HEK293 (cell line): ENCODE results near the gene NTN3.

Experiments used
- CTCF ChIA-PET: fragments of 350-600 bp; formaldehyde crosslinking; extraction: SDS; loops from one replicate; lab custom pipeline; 2021; ENCODE audit warnings: antibody characterized with exemption; lab: Yijun Ruan, JAX
- POLR2A ChIA-PET: fragments of 300-600 bp; formaldehyde crosslinking; extraction: SDS; loops from one replicate; lab custom pipeline; 2020; ENCODE audit warnings: antibody characterized with exemption, inconsistent platforms; lab: Yijun Ruan, JAX
- H3K27ac ChIP-seq: fragments of 200-500 bp; sonication (Bioruptor generic); 2 replicates; pipeline ENCODE4 v1.5.1; 2014; ENCODE audit warnings: low read depth, low read length, control low read depth, inconsistent platforms; ENCODE audit errors: extremely low read depth
- H3K36me3 ChIP-seq, 2 experiments: fragments of 200-500 bp in 1 of 2; sonication (Bioruptor generic) in 1 of 2; 1 replicate in 1 of 2; 2 replicates in 1 of 2; pipeline ENCODE4 v1.5.1; 2014 to 2017; ENCODE audit warnings: inconsistent platforms in 2 of 2, low read length in 2 of 2; ENCODE audit not compliant: control insufficient read depth in 2 of 2, insufficient read depth in 1 of 2
- H3K4me1 ChIP-seq: fragments of 200-500 bp; sonication (Bioruptor generic); 2 replicates; pipeline ENCODE4 v1.5.1; 2014; ENCODE audit warnings: mild to moderate bottlenecking, low read length, inconsistent platforms; ENCODE audit not compliant: control insufficient read depth, insufficient read depth
- H3K4me3 ChIP-seq: 2 replicates; pipeline ENCODE4 v1.5.1; 2011; ENCODE audit warnings: low read depth, mild to moderate bottlenecking, control low read depth, low read length, moderate library complexity
- H3K9me3 ChIP-seq: fragments of 200-500 bp; sonication (Bioruptor generic); 2 replicates; pipeline ENCODE4 v1.5.1; 2014; ENCODE audit warnings: low read depth, low read length, inconsistent platforms; ENCODE audit not compliant: control insufficient read depth, insufficient read depth
- HIC1 ChIP-seq: fragments of 450-650 bp; formaldehyde crosslinking; IDR thresholded peaks from 2 replicates; pipeline ENCODE4 v1.5.1; 2016; ENCODE audit warnings: missing biosample characterization, missing genetic modification characterization
- IKZF3 ChIP-seq: fragments of 450-650 bp; IDR thresholded peaks from 2 replicates; pipeline ENCODE4 v1.5.0; 2018; ENCODE audit warnings: missing biosample characterization, mild to moderate bottlenecking, missing genetic modification characterization, moderate library complexity
- PATZ1 ChIP-seq: fragments of 450-650 bp; formaldehyde crosslinking; IDR thresholded peaks from 2 replicates; pipeline ENCODE4 v1.5.1; 2016; ENCODE audit warnings: missing biosample characterization, missing genetic modification characterization
- PRDM4 ChIP-seq: fragments of 450-650 bp; formaldehyde crosslinking; IDR thresholded peaks from 2 replicates; pipeline ENCODE4 v1.5.1; 2017; ENCODE audit warnings: missing biosample characterization, missing genetic modification characterization
- ZBTB10 ChIP-seq: fragments of 450-650 bp; formaldehyde crosslinking; IDR thresholded peaks from 2 replicates; pipeline ENCODE4 v1.5.1; 2016; ENCODE audit warnings: missing biosample characterization, missing genetic modification characterization
- ZBTB8A ChIP-seq: fragments of 450-650 bp; formaldehyde crosslinking; IDR thresholded peaks from 2 replicates; pipeline ENCODE4 v1.5.1; 2016; ENCODE audit warnings: missing biosample characterization, missing genetic modification characterization
- ZFHX2 ChIP-seq: fragments of 450-650 bp; formaldehyde crosslinking; conservative IDR thresholded peaks from 2 replicates; pipeline ENCODE4 v1.5.1; 2016; ENCODE audit warnings: missing biosample characterization, missing genetic modification characterization
- ZFP41 ChIP-seq: fragments of 450-650 bp; formaldehyde crosslinking; IDR thresholded peaks from 2 replicates; pipeline ENCODE4 v1.5.1; 2016; ENCODE audit warnings: missing biosample characterization, missing genetic modification characterization, borderline replicate concordance
- ZNF19 ChIP-seq: fragments of 450-650 bp; formaldehyde crosslinking; IDR thresholded peaks from 2 replicates; pipeline ENCODE4; 2016; ENCODE audit warnings: missing biosample characterization, missing genetic modification characterization, low read depth
- ZNF341 ChIP-seq: fragments of 450-650 bp; formaldehyde crosslinking; IDR thresholded peaks from 2 replicates; pipeline ENCODE4; 2016; ENCODE audit warnings: low read depth, missing biosample characterization, missing genetic modification characterization
- ZNF555 ChIP-seq: fragments of 450-650 bp; formaldehyde crosslinking; conservative IDR thresholded peaks from 2 replicates; pipeline ENCODE4 v1.5.1; 2017; ENCODE audit warnings: missing biosample characterization, mild to moderate bottlenecking, missing genetic modification characterization, inconsistent platforms
- ZNF560 ChIP-seq: fragments of 450-650 bp; formaldehyde crosslinking; IDR thresholded peaks from 2 replicates; pipeline ENCODE4 v1.5.1; 2017; ENCODE audit warnings: missing biosample characterization, missing genetic modification characterization, borderline replicate concordance
- ZNF580 ChIP-seq: fragments of 450-650 bp; formaldehyde crosslinking; IDR thresholded peaks from 2 replicates; pipeline ENCODE4 v1.5.1; 2016; ENCODE audit warnings: missing biosample characterization, missing genetic modification characterization
- ZNF692 ChIP-seq: fragments of 450-650 bp; formaldehyde crosslinking; IDR thresholded peaks from 2 replicates; pipeline ENCODE4 v1.5.1; 2016; ENCODE audit warnings: missing biosample characterization, missing genetic modification characterization
- ZNF707 ChIP-seq: fragments of 450-650 bp; formaldehyde crosslinking; IDR thresholded peaks from 2 replicates; pipeline ENCODE4 v1.5.1; 2016; ENCODE audit warnings: missing biosample characterization, missing genetic modification characterization
- ZNF747 ChIP-seq: fragments of 450-650 bp; formaldehyde crosslinking; IDR thresholded peaks from 2 replicates; pipeline ENCODE4 v1.5.1; 2016; ENCODE audit warnings: missing biosample characterization, missing genetic modification characterization
- ZNF792 ChIP-seq: fragments of 450-650 bp; formaldehyde crosslinking; IDR thresholded peaks from 2 replicates; pipeline ENCODE4 v1.5.1; 2016; ENCODE audit warnings: missing biosample characterization, missing genetic modification characterization
- ZNF843 ChIP-seq: fragments of 450-650 bp; formaldehyde crosslinking; IDR thresholded peaks from 2 replicates; pipeline ENCODE4 v1.5.1; 2016; ENCODE audit warnings: missing biosample characterization, missing genetic modification characterization
- ZSCAN16 ChIP-seq: fragments of 450-650 bp; formaldehyde crosslinking; IDR thresholded peaks from 2 replicates; pipeline ENCODE4 v1.5.1; 2016; ENCODE audit warnings: missing biosample characterization, missing genetic modification characterization
- ZSCAN4 ChIP-seq: fragments of 450-650 bp; formaldehyde crosslinking; IDR thresholded peaks from 2 replicates; pipeline ENCODE4 v1.5.1; 2017; ENCODE audit warnings: missing biosample characterization, missing genetic modification characterization

NTN3 gene

GRCh38 chr16:2462031-2462866, 8.8 kb upstream of the NTN3 start:
- TF ChIP-seq ZFHX2 (tag by site-specific recombination) (0 out of 2 replicates have a peak, but pooled peaks have one; percentile 6), ZNF692 (peak; percentile 40; the same call in 1 of the 2 replicates), ZNF747 (tag by site-specific recombination) (no peak)
- H3K4me3 ChIP-seq: no peak overlapping the region
- POLR2A ChIA-PET: interaction anchor here (0.8 kb wide), 1 partner anchor 39 kb away, joined by 4 read pairs; no protein-coding TSS in a partner anchor
- peaks cover 0 to 35% of the 10 kb centered on the region in 2 experiments; a peak in 1 of 3 replicates for H3K36me3 ChIP-seq
- H3K4me1 ChIP-seq: peaks cover 15% of the 10 kb centered on the region
- no peak overlapping the region for H3K27ac ChIP-seq
- CTCF ChIA-PET: no interaction called here
- H3K9me3 ChIP-seq: no peaks in the 10 kb centered on the region

GRCh38 chr16:2464333-2464732, 6.8 kb upstream of the NTN3 start:
- Histone ChIP-seq H3K4me1 (peaks cover 24% of the 10 kb centered on the region), H3K9me3 (no peaks in the 10 kb centered on the region), H3K36me3 (peaks cover 0 to 32% of the 10 kb centered on the region in 2 experiments; a peak in 1 of 3 replicates), H3K27ac (no peak overlapping the region), H3K4me3 (no peak overlapping the region)
- CTCF ChIA-PET: no interaction called here
- POLR2A ChIA-PET: no interaction called here
- no peak for TF ChIP-seq ZNF707 (tag by site-specific recombination)
- no peak for TF ChIP-seq HIC1 (tag by site-specific recombination)
- TF ChIP-seq ZBTB10 (tag by site-specific recombination): no peak
- no peak for TF ChIP-seq ZNF843 (tag by site-specific recombination)
- peak; percentile 29; the same call in 1 of the 2 replicates for TF ChIP-seq PATZ1 (tag by site-specific recombination)
- TF ChIP-seq ZNF560 (tag by site-specific recombination): no peak
- no peak for TF ChIP-seq ZNF792
- no peak for TF ChIP-seq ZNF555 (tag by site-specific recombination)
- no peak for TF ChIP-seq ZSCAN16
- TF ChIP-seq ZNF580 (tag by site-specific recombination): no peak
- 0 out of 2 replicates have a peak, but pooled peaks have one; percentile 18 for TF ChIP-seq IKZF3 (tag by site-specific recombination)
- no peak for TF ChIP-seq ZNF341 (tag by site-specific recombination)
- TF ChIP-seq ZSCAN4: no peak
- TF ChIP-seq PRDM4 (tag by site-specific recombination): no peak
- TF ChIP-seq ZBTB8A (tag by site-specific recombination): 0 out of 2 replicates have a peak, but pooled peaks have one; percentile 39
- no peak for TF ChIP-seq ZFP41 (tag by site-specific recombination)
- no peak for TF ChIP-seq ZNF19 (tag by site-specific recombination)
